MCF 10A (cell line): Measurements from ENCODE around the gene P2RX2. TPM values are rescaled to one million over a fixed set of nuclear protein-coding genes. Genes with fewer than 3 reads are reported as not detected.

Source experiments
- BruUV-seq: library from RNA; stranded (reverse); fragments of 400-500 nt; replicated peaks from 2 replicates; lab custom pipeline; 2021; lab: Mats Ljungman, UMichigan
- CTCF ChIA-PET: fragments of 300-600 bp; sonication (Branson Sonifier 250); formaldehyde crosslinking; extraction: SDS; loops from one replicate; lab custom pipeline; 2021; ENCODE audit warnings: antibody characterized with exemption, inconsistent platforms; lab: Yijun Ruan, JAX
- POLR2A ChIA-PET: fragments of 300-600, 350-650 bp; sonication (Branson Sonifier 250); formaldehyde crosslinking; extraction: SDS; loops from one replicate; lab custom pipeline; 2020; ENCODE audit warnings: antibody characterized with exemption, inconsistent platforms; lab: Yijun Ruan, JAX
- DNase-seq: peaks from one replicate; pipeline ENCODE4 v3.0.0-alpha.2; 2018; ENCODE audit not compliant: unreplicated experiment
- H3K27ac Mint-ChIP-seq: one replicate; pipeline ENCODE4 v1.8.0; 2022; ENCODE audit warnings: mild to moderate bottlenecking, low read depth, mixed read lengths; ENCODE audit not compliant: unreplicated experiment
- H3K27me3 Mint-ChIP-seq: one replicate; pipeline ENCODE4 v1.8.0; 2022; ENCODE audit warnings: mixed read lengths; ENCODE audit not compliant: insufficient read depth, unreplicated experiment
- H3K36me3 Mint-ChIP-seq: one replicate; pipeline ENCODE4 v1.8.0; 2022; ENCODE audit warnings: mild to moderate bottlenecking, moderate library complexity, mixed read lengths; ENCODE audit not compliant: insufficient read depth, unreplicated experiment
- H3K4me1 Mint-ChIP-seq: one replicate; pipeline ENCODE4 v1.8.0; 2022; ENCODE audit warnings: mixed read lengths; ENCODE audit not compliant: insufficient read depth, unreplicated experiment
- H3K4me3 Mint-ChIP-seq: one replicate; pipeline ENCODE4 v1.8.0; 2022; ENCODE audit warnings: mild to moderate bottlenecking, moderate library complexity, mixed read lengths; ENCODE audit not compliant: unreplicated experiment
- H3K9me3 Mint-ChIP-seq: one replicate; pipeline ENCODE4 v1.8.0; 2022; ENCODE audit warnings: mixed read lengths; ENCODE audit not compliant: unreplicated experiment
- intact Hi-C: fragments of 100-400 bp; cut with micrococcal nuclease; formaldehyde crosslinking; loops from 2 replicates; pipeline ENCODE4 v1.14.1; 2022
- total RNA-seq: library from RNA; stranded (reverse); gene quantifications from 2 replicates; pipeline ENCODE4 v1.2.3, GENCODE V29; 2022
- TF ChIP-seq, protein P1 (sequence below): fragments of 200-600 bp; IDR thresholded peaks from one replicate; pipeline ENCODE4 v1.8.0; 2022; ENCODE audit warnings: antibody characterized with exemption, mild to moderate bottlenecking; ENCODE audit not compliant: unreplicated experiment

P2RX2 gene
- total RNA-seq, 1 experiment from 2014 or later = not detected

DNA sequence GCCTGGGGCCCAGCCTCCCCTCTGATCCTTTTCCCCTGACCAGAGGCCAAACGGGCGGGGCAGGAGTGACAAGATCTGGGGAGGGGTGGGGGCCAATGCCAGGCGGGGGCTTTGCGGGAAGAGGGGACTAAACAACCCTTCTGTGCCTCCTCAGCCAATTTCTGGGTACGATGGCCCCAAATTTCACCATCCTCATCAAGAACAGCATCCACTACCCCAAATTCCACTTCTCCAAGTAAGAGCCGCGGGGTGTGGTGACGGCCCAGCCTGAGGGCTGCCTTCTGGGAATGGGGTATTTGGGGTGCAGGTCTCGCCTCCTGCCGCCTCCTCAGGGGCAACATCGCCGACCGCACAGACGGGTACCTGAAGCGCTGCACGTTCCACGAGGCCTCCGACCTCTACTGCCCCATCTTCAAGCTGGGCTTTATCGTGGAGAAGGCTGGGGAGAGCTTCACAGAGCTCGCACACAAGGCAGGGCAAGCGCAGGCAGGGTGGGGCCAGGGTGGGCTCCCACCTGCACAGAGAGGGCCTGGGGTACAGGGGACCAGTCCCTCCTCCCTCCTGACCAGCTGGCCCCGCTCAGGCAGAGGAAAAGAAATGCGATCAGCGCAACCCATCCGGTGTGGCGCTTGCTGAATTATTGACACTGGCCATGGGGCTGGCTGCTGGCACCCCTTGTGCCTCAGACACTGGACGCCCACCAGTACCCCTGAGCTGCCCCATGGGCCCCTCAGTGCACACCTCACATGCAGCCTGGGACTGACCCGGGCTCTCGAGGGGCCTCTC is 1.7 kb downstream of the P2RX2 start:
- ChIA-PET CTCF (interaction anchor here (0.6 kb wide), 1 partner anchor 12 kb away, joined by 3 read pairs; no protein-coding TSS in a partner anchor), POLR2A (no interaction called here)
- H3K4me1 Mint-ChIP-seq = peaks cover 10% of the 10 kb centered on the region
- H3K9me3 Mint-ChIP-seq = no peaks in the 10 kb centered on the region
- H3K27me3 Mint-ChIP-seq = peaks cover 28% of the 10 kb centered on the region
- no peak overlapping the region for H3K27ac Mint-ChIP-seq
- peaks cover 7% of the 10 kb centered on the region for H3K36me3 Mint-ChIP-seq
- TF ChIP-seq, protein P1, sequence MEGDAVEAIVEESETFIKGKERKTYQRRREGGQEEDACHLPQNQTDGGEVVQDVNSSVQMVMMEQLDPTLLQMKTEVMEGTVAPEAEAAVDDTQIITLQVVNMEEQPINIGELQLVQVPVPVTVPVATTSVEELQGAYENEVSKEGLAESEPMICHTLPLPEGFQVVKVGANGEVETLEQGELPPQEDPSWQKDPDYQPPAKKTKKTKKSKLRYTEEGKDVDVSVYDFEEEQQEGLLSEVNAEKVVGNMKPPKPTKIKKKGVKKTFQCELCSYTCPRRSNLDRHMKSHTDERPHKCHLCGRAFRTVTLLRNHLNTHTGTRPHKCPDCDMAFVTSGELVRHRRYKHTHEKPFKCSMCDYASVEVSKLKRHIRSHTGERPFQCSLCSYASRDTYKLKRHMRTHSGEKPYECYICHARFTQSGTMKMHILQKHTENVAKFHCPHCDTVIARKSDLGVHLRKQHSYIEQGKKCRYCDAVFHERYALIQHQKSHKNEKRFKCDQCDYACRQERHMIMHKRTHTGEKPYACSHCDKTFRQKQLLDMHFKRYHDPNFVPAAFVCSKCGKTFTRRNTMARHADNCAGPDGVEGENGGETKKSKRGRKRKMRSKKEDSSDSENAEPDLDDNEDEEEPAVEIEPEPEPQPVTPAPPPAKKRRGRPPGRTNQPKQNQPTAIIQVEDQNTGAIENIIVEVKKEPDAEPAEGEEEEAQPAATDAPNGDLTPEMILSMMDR = no peak
- DNase-seq = no peak
- no TSS peak for BruUV-seq
- intact Hi-C loops = no loop called here
- H3K4me3 Mint-ChIP-seq = no peak overlapping the region

DNA sequence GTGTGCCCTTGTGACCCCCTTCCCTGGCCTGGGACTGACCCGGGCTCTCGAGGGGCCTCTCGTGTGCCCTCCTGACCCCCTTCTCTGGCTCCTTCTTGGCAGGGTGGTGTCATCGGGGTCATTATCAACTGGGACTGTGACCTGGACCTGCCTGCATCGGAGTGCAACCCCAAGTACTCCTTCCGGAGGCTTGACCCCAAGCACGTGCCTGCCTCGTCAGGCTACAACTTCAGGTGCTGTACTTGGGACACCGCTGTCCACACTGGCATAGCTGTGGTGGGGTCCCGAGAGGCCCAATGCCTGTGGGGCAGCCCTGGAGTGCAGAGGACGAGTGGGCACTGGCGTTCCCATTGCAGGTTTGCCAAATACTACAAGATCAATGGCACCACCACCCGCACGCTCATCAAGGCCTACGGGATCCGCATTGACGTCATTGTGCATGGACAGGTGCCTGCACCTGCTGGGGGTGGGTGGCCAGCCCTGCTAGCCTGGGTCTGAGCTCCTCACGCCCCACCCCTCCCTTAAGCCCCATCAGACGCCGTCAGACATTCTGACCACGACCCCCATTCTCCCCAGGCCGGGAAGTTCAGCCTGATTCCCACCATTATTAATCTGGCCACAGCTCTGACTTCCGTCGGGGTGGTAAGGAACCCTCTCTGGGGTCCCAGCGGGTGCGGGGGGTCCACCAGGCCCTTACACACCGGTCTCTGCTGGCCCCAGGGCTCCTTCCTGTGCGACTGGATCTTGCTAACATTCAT is 2.5 kb downstream of the P2RX2 start:
- BruUV-seq = no TSS peak
- TF ChIP-seq, protein P1 = no peak
- H3K9me3 Mint-ChIP-seq = no peaks in the 10 kb centered on the region
- DNase-seq = no peak
- peaks cover 11% of the 10 kb centered on the region for H3K36me3 Mint-ChIP-seq
- POLR2A ChIA-PET = interaction anchor here (1.2 kb wide), 1 partner anchor 11 kb away, joined by 4 read pairs; no protein-coding TSS in a partner anchor
- intact Hi-C loops = no loop called here
- no peak overlapping the region for H3K4me3 Mint-ChIP-seq
- peaks cover 20% of the 10 kb centered on the region for H3K27me3 Mint-ChIP-seq
- no peak overlapping the region for H3K27ac Mint-ChIP-seq
- peaks cover 10% of the 10 kb centered on the region for H3K4me1 Mint-ChIP-seq
- CTCF ChIA-PET = interaction anchor here (0.6 kb wide), 1 partner anchor 12 kb away, joined by 3 read pairs; no protein-coding TSS in a partner anchor

GRCh38 chr12:132621657-132622435 is 3.3 kb downstream of the P2RX2 start:
- intact Hi-C loops = no loop called here
- TF ChIP-seq, protein P1 = no peak
- no peak for DNase-seq
- BruUV-seq = no TSS peak
- Mint-ChIP-seq H3K36me3 (peaks cover 11% of the 10 kb centered on the region), H3K4me1 (peaks cover 10% of the 10 kb centered on the region), H3K27me3 (peaks cover 17% of the 10 kb centered on the region), H3K9me3 (no peaks in the 10 kb centered on the region), H3K27ac (no peak overlapping the region), H3K4me3 (no peak overlapping the region)
- ChIA-PET POLR2A (interaction anchor here (1.2 kb wide), 1 partner anchor 10 kb away, joined by 4 read pairs; no protein-coding TSS in a partner anchor), CTCF (no interaction called here)
